Loucy (cell line): ENCODE results near the gene LDHAL6B.

Source experiments
- H2AFZ ChIP-seq: fragments of 200-600 bp; sonication (generic); 2 replicates; pipeline ENCODE4 v1.6.0; 2016; ENCODE audit warnings: antibody characterized with exemption, mild to moderate bottlenecking, low read length, moderate library complexity
- H3F3A ChIP-seq: fragments of 200-600 bp; 2 replicates; pipeline ENCODE4 v1.6.0; 2016; ENCODE audit warnings: antibody characterized with exemption, low read depth, mild to moderate bottlenecking
- H3K27me3 ChIP-seq: fragments of 200-600 bp; sonication (generic); 2 replicates; pipeline ENCODE4 v1.6.1; 2014; ENCODE audit warnings: low read length, mild to moderate bottlenecking; ENCODE audit not compliant: insufficient read depth, poor library complexity, severe bottlenecking
- H3K36me3 ChIP-seq: fragments of 200-600 bp; sonication (generic); 2 replicates; pipeline ENCODE4 v1.6.1; 2016; ENCODE audit warnings: low read length; ENCODE audit not compliant: insufficient read depth
- H3K4me1 ChIP-seq: fragments of 200-600 bp; sonication (generic); 2 replicates; pipeline ENCODE4 v1.5.1; 2014; ENCODE audit warnings: low read length, mild to moderate bottlenecking; ENCODE audit not compliant: insufficient read depth, poor library complexity, severe bottlenecking
- H3K4me2 ChIP-seq: fragments of 200-600 bp; sonication (generic); 2 replicates; pipeline ENCODE4 v1.6.0; 2014; ENCODE audit warnings: antibody characterized with exemption, low read length, low read depth, mild to moderate bottlenecking; ENCODE audit not compliant: poor library complexity, severe bottlenecking
- H3K4me3 ChIP-seq: fragments of 200-600 bp; sonication (generic); 2 replicates; pipeline ENCODE4 v1.5.1; 2014; ENCODE audit warnings: low read length, mild to moderate bottlenecking, mixed read lengths; ENCODE audit not compliant: poor library complexity, severe bottlenecking
- H3K79me2 ChIP-seq: fragments of 200-600 bp; sonication (generic); 2 replicates; pipeline ENCODE4 v1.6.1; 2014; ENCODE audit warnings: low read length; ENCODE audit not compliant: insufficient read depth
- H3K9ac ChIP-seq: fragments of 200-600 bp; sonication (generic); 2 replicates; pipeline ENCODE4 v1.6.0; 2014; ENCODE audit warnings: mild to moderate bottlenecking, low read depth, low read length, moderate library complexity; ENCODE audit not compliant: poor library complexity, severe bottlenecking
- H3K9me2 ChIP-seq: fragments of 200-600 bp; sonication (generic); replicated peaks from 2 replicates; pipeline ENCODE4 v1.6.1; 2016; ENCODE audit warnings: low read depth, low read length, mixed read lengths
- H3K9me3 ChIP-seq: fragments of 200-600 bp; sonication (generic); 2 replicates; pipeline ENCODE4 v1.6.1; 2014; ENCODE audit warnings: mild to moderate bottlenecking, antibody characterized with exemption, low read length, low read depth; ENCODE audit not compliant: insufficient read depth
- H4K20me1 ChIP-seq: fragments of 200-600 bp; sonication (generic); 2 replicates; pipeline ENCODE4 v1.6.0; 2014; ENCODE audit warnings: antibody characterized with exemption, low read length, mild to moderate bottlenecking; ENCODE audit not compliant: insufficient read depth, poor library complexity, severe bottlenecking
- CTCF ChIP-seq: fragments of 200-600 bp; sonication (generic); conservative IDR thresholded peaks from 2 replicates; pipeline ENCODE4 v1.5.1; 2014; ENCODE audit warnings: mild to moderate bottlenecking, antibody characterized with exemption, low read length
- EZH2phosphoT487 ChIP-seq: fragments of 200-600 bp; IDR thresholded peaks from 2 replicates; pipeline ENCODE4 v1.6.1; 2018; ENCODE audit warnings: antibody characterized with exemption, mild to moderate bottlenecking, moderate library complexity, borderline replicate concordance

The LDHAL6B gene

GRCh38 chr15:59200560-59200959, 6.1 kb upstream of the LDHAL6B start:
- H3K9ac ChIP-seq: no peak overlapping the region
- no peaks in the 10 kb centered on the region for H4K20me1 ChIP-seq
- no peaks in the 10 kb centered on the region for H3K4me1 ChIP-seq
- no peak overlapping the region for H3K4me2 ChIP-seq
- no peak for TF ChIP-seq EZH2phosphoT487
- TF ChIP-seq CTCF: no peak
- no peaks in the 10 kb centered on the region for H3K79me2 ChIP-seq
- no peaks in the 10 kb centered on the region for H3K36me3 ChIP-seq
- H3K9me3 ChIP-seq: no peaks in the 10 kb centered on the region
- H2AFZ ChIP-seq: no peak overlapping the region
- no peak overlapping the region for H3K4me3 ChIP-seq
- no peaks in the 10 kb centered on the region for H3F3A ChIP-seq
- H3K27me3 ChIP-seq: no peaks in the 10 kb centered on the region
- H3K9me2 ChIP-seq: no peaks in the 10 kb centered on the region

GRCh38 chr15:59203008-59203407, 3.6 kb upstream of the LDHAL6B start:
- Histone ChIP-seq H3K4me1 (no peaks in the 10 kb centered on the region), H3K79me2 (no peaks in the 10 kb centered on the region), H3K9ac (no peak overlapping the region), H3K9me3 (no peaks in the 10 kb centered on the region), H3K36me3 (no peaks in the 10 kb centered on the region), H4K20me1 (no peaks in the 10 kb centered on the region), H3F3A (no peaks in the 10 kb centered on the region), H3K4me3 (no peak overlapping the region), H3K27me3 (no peaks in the 10 kb centered on the region), H2AFZ (no peak overlapping the region), H3K9me2 (no peaks in the 10 kb centered on the region), H3K4me2 (no peak overlapping the region)
- TF ChIP-seq EZH2phosphoT487: no peak
- no peak for TF ChIP-seq CTCF

GRCh38 chr15:59203657-59204056, 3.0 kb upstream of the LDHAL6B start:
- no peak for TF ChIP-seq CTCF
- no peak for TF ChIP-seq EZH2phosphoT487
- Histone ChIP-seq H3K9me2 (no peaks in the 10 kb centered on the region), H3K27me3 (no peaks in the 10 kb centered on the region), H2AFZ (no peak overlapping the region), H3K4me3 (no peak overlapping the region), H3K79me2 (no peaks in the 10 kb centered on the region), H3K4me2 (no peak overlapping the region), H3F3A (no peaks in the 10 kb centered on the region), H3K4me1 (no peaks in the 10 kb centered on the region), H3K36me3 (no peaks in the 10 kb centered on the region), H3K9ac (no peak overlapping the region), H4K20me1 (no peaks in the 10 kb centered on the region), H3K9me3 (no peaks in the 10 kb centered on the region)
